Cortex of kidney (tissue), 1 donor: ENCODE measurements around the gene MED4.

Source experiments
- DNase-seq: peaks from one replicate; lab custom pipeline; 2025; lab: John Stamatoyannopoulos, UW

Gene MED4

GRCh38 chr13:48094781-48095502 lies at the start of gene MED4:
Gene MED4, minus strand, starts transcription at chr13:48095104. Its CDS starts 26 bp downstream, at chr13:48095078.
- peak; percentile 25 for DNase-seq

GRCh38 chr13:48144413-48145035 lies 49.6 kb upstream of the MED4 start:
- DNase-seq = no peak

- DNase-seq = no peak
These were observed 47.5 kb upstream of the MED4 start for GRCh38 chr13:48142436-48142835.

- DNase-seq = no peak
These were observed 43.4 kb upstream of the MED4 start for GRCh38 chr13:48138270-48138669.

- no peak for DNase-seq
These were observed 38.1 kb upstream of the MED4 start for GRCh38 chr13:48132961-48133360.

GRCh38 chr13:48131533-48131932 lies 36.6 kb upstream of the MED4 start:
- no peak for DNase-seq

- no peak for DNase-seq
These were observed 32.3 kb upstream of the MED4 start for GRCh38 chr13:48126944-48127830.

GRCh38 chr13:48125794-48126228 lies 30.9 kb upstream of the MED4 start:
- DNase-seq = no peak

- no peak for DNase-seq
These were observed 28.9 kb upstream of the MED4 start for GRCh38 chr13:48123812-48124211.

GRCh38 chr13:48121733-48122132 lies 26.8 kb upstream of the MED4 start:
- DNase-seq = no peak

- DNase-seq = no peak
These were observed 25.3 kb upstream of the MED4 start for GRCh38 chr13:48120241-48120640.

GRCh38 chr13:48118030-48118429 lies 23.1 kb upstream of the MED4 start:
- DNase-seq = no peak

- DNase-seq = no peak
These were observed 21.9 kb upstream of the MED4 start for GRCh38 chr13:48116808-48117207.

GRCh38 chr13:48113756-48114130 lies 18.8 kb upstream of the MED4 start:
- no peak for DNase-seq

GRCh38 chr13:48112896-48113755 lies 18.2 kb upstream of the MED4 start:
- no peak for DNase-seq

GRCh38 chr13:48110931-48111721 lies 16.2 kb upstream of the MED4 start:
- DNase-seq = no peak

- no peak for DNase-seq
These were observed 15.4 kb upstream of the MED4 start for GRCh38 chr13:48110132-48110868.

GRCh38 chr13:48108106-48108505 lies 13.2 kb upstream of the MED4 start:
- no peak for DNase-seq

- DNase-seq = no peak
These were observed 2.9 kb upstream of the MED4 start for GRCh38 chr13:48097793-48098192.

GRCh38 chr13:48096670-48097069 lies 1.8 kb upstream of the MED4 start:
- DNase-seq = no peak
